Endodermal cell (in vitro differentiated cells): ENCODE results near the gene PTPRQ. TPM values are rescaled to one million over a fixed set of nuclear protein-coding genes. Genes with fewer than 3 reads are reported as not detected.

ENCODE experiments used
- DNase-seq: peaks from one replicate; pipeline ENCODE4 v3.0.0-alpha.2; 2017
- H3K27ac ChIP-seq: 2 replicates; pipeline ENCODE4 v1.5.1; 2013; ENCODE audit warnings: mild to moderate bottlenecking, low read depth, low read length, moderate library complexity
- H3K27me3 ChIP-seq: 2 replicates; pipeline ENCODE4 v1.6.1; 2013; ENCODE audit warnings: mild to moderate bottlenecking, low read length, moderate library complexity; ENCODE audit not compliant: insufficient read depth, control insufficient read depth, poor library complexity, severe bottlenecking
- H3K36me3 ChIP-seq: 2 replicates; pipeline ENCODE4 v1.7.0; 2013; ENCODE audit warnings: mild to moderate bottlenecking, low read length, moderate library complexity; ENCODE audit not compliant: control insufficient read depth, insufficient read depth
- H3K4me1 ChIP-seq: one replicate; pipeline ENCODE4 v1.7.0; 2013; ENCODE audit warnings: low read length; ENCODE audit not compliant: control insufficient read depth, insufficient read depth
- H3K4me3 ChIP-seq: 2 replicates; pipeline ENCODE4 v1.5.1; 2013; ENCODE audit warnings: mild to moderate bottlenecking, low read length, moderate library complexity
- H3K9ac ChIP-seq: 2 replicates; pipeline ENCODE4 v1.6.1; 2013; ENCODE audit warnings: mild to moderate bottlenecking, low read length, moderate library complexity; ENCODE audit not compliant: poor library complexity, severe bottlenecking; ENCODE audit errors: extremely low read depth
- H3K9me3 ChIP-seq: 2 replicates; pipeline ENCODE4 v1.6.1; 2013; ENCODE audit warnings: mild to moderate bottlenecking, low read length, moderate library complexity; ENCODE audit not compliant: control insufficient read depth
- H3K27ac Mint-ChIP-seq: 2 replicates; pipeline ENCODE4 v1.8.0; 2020; ENCODE audit warnings: mixed read lengths
- H3K27me3 Mint-ChIP-seq: 2 replicates; pipeline ENCODE4 v1.8.0; 2021; ENCODE audit warnings: mild to moderate bottlenecking, mixed read lengths; ENCODE audit not compliant: insufficient read depth
- H3K36me3 Mint-ChIP-seq: 2 replicates; pipeline ENCODE4 v1.8.0; 2020; ENCODE audit warnings: low read depth, mixed read lengths
- H3K4me1 Mint-ChIP-seq: 2 replicates; pipeline ENCODE4 v1.8.0; 2020; ENCODE audit warnings: mixed read lengths
- H3K4me3 Mint-ChIP-seq: 2 replicates; pipeline ENCODE4 v1.8.0; 2020; ENCODE audit warnings: mild to moderate bottlenecking, moderate library complexity, mixed read lengths
- H3K9me3 Mint-ChIP-seq: 2 replicates; pipeline ENCODE4 v1.8.0; 2020; ENCODE audit warnings: mild to moderate bottlenecking, mixed read lengths
- WGBS, 2 experiments: methylation state at CpG; one replicate each; pipeline versions ENCODE4 v1.1.5 to v1.1.7; 2013; ENCODE audit warnings: missing lambda C conversion rate in 2 of 2, mixed read lengths in 1 of 2; ENCODE audit not compliant: insufficient coverage in 1 of 2, insufficient read length in 1 of 2; 5-methylcytosine and 5-hydroxymethylcytosine counted together
- total RNA-seq, 2 donors: library from RNA; stranded (reverse); fragmentation: NEBNext Ultra II Directional in 1 of 2; extraction: Animal tissue kit (Norgen Biotek cat#: 25700) in 1 of 2; gene quantifications; 2 replicates in 1 of 2; 3 replicates in 1 of 2; pipeline ENCODE4 v1.2.1, GENCODE V29; 2021
- TF ChIP-seq, protein P1 (sequence below): fragments of 200-600 bp; sonication (generic); conservative IDR thresholded peaks from 2 replicates; pipeline ENCODE4 v1.5.0; 2021; ENCODE audit warnings: antibody characterized with exemption, mild to moderate bottlenecking

Gene PTPRQ
- total RNA-seq, 2 donors from 2014 or later: 0.13 TPM; not detected in 1

DNA sequence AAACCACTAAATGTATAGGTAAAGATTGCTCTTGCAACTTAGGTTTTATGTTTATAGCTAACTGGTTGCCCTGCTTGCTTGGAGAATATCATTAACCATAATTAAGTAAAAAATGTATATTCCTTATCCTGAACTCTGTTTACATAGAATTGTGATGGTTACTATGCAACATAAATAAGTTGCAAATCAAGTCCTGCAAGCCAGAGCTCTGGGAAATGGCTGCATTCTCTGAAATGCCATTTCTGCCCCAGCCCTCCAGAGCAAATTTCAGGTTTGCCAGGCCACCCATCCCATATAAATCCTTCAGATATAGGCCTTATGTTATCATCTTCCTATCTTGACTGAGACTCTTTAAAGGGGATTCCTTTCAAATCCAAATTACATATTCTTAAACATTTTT lies 145.0 kb downstream of the PTPRQ start:
- DNase-seq: no peak
- no peaks in the 10 kb centered on the region for H3K9me3 Mint-ChIP-seq
- TF ChIP-seq, protein P1, sequence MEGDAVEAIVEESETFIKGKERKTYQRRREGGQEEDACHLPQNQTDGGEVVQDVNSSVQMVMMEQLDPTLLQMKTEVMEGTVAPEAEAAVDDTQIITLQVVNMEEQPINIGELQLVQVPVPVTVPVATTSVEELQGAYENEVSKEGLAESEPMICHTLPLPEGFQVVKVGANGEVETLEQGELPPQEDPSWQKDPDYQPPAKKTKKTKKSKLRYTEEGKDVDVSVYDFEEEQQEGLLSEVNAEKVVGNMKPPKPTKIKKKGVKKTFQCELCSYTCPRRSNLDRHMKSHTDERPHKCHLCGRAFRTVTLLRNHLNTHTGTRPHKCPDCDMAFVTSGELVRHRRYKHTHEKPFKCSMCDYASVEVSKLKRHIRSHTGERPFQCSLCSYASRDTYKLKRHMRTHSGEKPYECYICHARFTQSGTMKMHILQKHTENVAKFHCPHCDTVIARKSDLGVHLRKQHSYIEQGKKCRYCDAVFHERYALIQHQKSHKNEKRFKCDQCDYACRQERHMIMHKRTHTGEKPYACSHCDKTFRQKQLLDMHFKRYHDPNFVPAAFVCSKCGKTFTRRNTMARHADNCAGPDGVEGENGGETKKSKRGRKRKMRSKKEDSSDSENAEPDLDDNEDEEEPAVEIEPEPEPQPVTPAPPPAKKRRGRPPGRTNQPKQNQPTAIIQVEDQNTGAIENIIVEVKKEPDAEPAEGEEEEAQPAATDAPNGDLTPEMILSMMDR: no peak
- peaks cover 13% of the 10 kb centered on the region for H3K27me3 ChIP-seq
- H3K27me3 Mint-ChIP-seq: no peaks in the 10 kb centered on the region
- no peaks in the 10 kb centered on the region for H3K36me3 ChIP-seq
- no peaks in the 10 kb centered on the region for H3K4me1 ChIP-seq
- no peak overlapping the region for H3K27ac ChIP-seq
- H3K4me3 Mint-ChIP-seq: no peak overlapping the region
- no peak overlapping the region for H3K4me3 ChIP-seq
- H3K36me3 Mint-ChIP-seq: no peaks in the 10 kb centered on the region
- no peak overlapping the region for H3K27ac Mint-ChIP-seq
- peaks cover 5% of the 10 kb centered on the region for H3K4me1 Mint-ChIP-seq
- H3K9me3 ChIP-seq: no peaks in the 10 kb centered on the region
- no peak overlapping the region for H3K9ac ChIP-seq

DNA sequence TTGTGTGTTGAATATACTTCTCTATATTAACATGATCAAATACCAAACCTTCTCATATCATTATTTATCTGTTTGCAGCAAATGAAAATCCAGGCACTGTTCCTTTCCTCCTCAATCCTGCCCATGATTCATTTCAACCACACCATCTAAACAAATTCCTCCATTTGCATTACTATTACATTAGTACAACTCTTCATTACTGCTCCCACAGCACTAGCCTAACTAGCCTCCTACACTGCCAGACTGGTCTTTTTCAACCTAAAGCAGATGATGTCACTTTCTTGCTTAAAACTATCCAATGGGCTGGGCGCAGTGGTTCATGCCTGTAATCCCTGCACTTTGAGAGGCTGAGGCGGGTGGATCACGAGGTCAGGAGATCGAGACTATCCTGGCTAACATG lies 146.1 kb downstream of the PTPRQ start:
- 81 to 100% methylated on average over 1 to 3 of the region's 4 CpGs for WGBS, 2 experiments
- Mint-ChIP-seq H3K4me3 (no peak overlapping the region), H3K4me1 (peaks cover 11% of the 10 kb centered on the region), H3K27ac (no peak overlapping the region), H3K36me3 (no peaks in the 10 kb centered on the region), H3K27me3 (no peaks in the 10 kb centered on the region), H3K9me3 (no peaks in the 10 kb centered on the region)
- DNase-seq: no peak
- no peak overlapping the region for H3K9ac ChIP-seq
- H3K4me1 ChIP-seq: no peaks in the 10 kb centered on the region
- no peak overlapping the region for H3K27ac ChIP-seq
- TF ChIP-seq, protein P1: no peak
- H3K27me3 ChIP-seq: peaks cover 21% of the 10 kb centered on the region
- H3K36me3 ChIP-seq: no peaks in the 10 kb centered on the region
- H3K4me3 ChIP-seq: no peak overlapping the region
- no peaks in the 10 kb centered on the region for H3K9me3 ChIP-seq

DNA sequence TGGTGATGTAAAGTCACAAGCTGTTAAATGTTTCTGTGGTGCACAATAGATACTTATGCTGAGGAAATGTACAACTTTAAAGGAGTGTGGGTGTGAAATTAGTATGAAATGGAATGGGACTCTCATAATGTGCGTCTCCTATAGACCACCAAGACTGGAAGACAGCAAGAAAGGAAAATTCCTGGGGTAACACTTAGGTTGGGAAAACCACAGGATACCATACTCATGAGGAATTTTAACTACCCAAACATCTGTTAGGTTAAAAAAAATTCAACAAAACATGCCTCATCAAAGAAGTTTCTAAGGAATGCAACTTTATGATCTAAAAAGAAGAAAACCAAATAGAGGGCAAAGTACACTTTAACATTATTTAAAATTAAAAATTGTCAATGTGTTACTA lies 149.7 kb downstream of the PTPRQ start:
- H3K9me3 ChIP-seq: no peaks in the 10 kb centered on the region
- Mint-ChIP-seq H3K27me3 (no peaks in the 10 kb centered on the region), H3K9me3 (no peaks in the 10 kb centered on the region), H3K36me3 (no peaks in the 10 kb centered on the region), H3K4me3 (no peak overlapping the region), H3K4me1 (peaks cover 8% of the 10 kb centered on the region), H3K27ac (no peak overlapping the region)
- peaks cover 44% of the 10 kb centered on the region for H3K27me3 ChIP-seq
- no peak overlapping the region for H3K9ac ChIP-seq
- 86 to 91% methylated on average over 1 of the region's 1 CpG for WGBS, 2 experiments
- H3K36me3 ChIP-seq: no peaks in the 10 kb centered on the region
- no peak overlapping the region for H3K27ac ChIP-seq
- TF ChIP-seq, protein P1: no peak
- H3K4me1 ChIP-seq: no peaks in the 10 kb centered on the region
- no peak overlapping the region for H3K4me3 ChIP-seq
- no peak for DNase-seq
